RWPE2 (cell line): Measurements from ENCODE around the gene GLS2.

Experiments
- ATAC-seq: fragments of 200-7000 bp; cut with Tn5 transposase; 3 replicates; pipeline ENCODE4 v1.9.1; 2021; ENCODE audit warnings: low read depth
- DNase-seq: peaks from one replicate; pipeline ENCODE4 v3.0.0-alpha.2; 2020; ENCODE audit warnings: low spot score
- H3K27ac ChIP-seq: fragments of 450-650 bp; 2 replicates; pipeline ENCODE4 v1.5.1; 2017; ENCODE audit warnings: mild to moderate bottlenecking; ENCODE audit not compliant: poor library complexity, severe bottlenecking
- H3K27me3 ChIP-seq: fragments of 250-450 bp; sonication (Bioruptor Pico); 2 replicates; pipeline ENCODE4 v1.5.1; 2021; ENCODE audit warnings: mild to moderate bottlenecking, moderate library complexity; ENCODE audit not compliant: insufficient read depth, poor library complexity, severe bottlenecking
- H3K36me3 ChIP-seq: fragments of 250-450 bp; sonication (Bioruptor Pico); 2 replicates; pipeline ENCODE4 v1.5.1; 2020; ENCODE audit warnings: low read depth, mild to moderate bottlenecking, moderate library complexity
- H3K4me1 ChIP-seq: fragments of 250-450 bp; sonication (Bioruptor Pico); 2 replicates; pipeline ENCODE4 v1.5.1; 2021; ENCODE audit warnings: mild to moderate bottlenecking, moderate library complexity; ENCODE audit not compliant: insufficient read depth, poor library complexity, severe bottlenecking
- H3K4me3 ChIP-seq: fragments of 250-450 bp; sonication (Bioruptor Pico); 2 replicates; pipeline ENCODE4 v1.5.1; 2021; ENCODE audit warnings: mild to moderate bottlenecking, moderate library complexity; ENCODE audit not compliant: severe bottlenecking
- H3K9me3 ChIP-seq: fragments of 250-450 bp; sonication (Bioruptor Pico); 2 replicates; pipeline ENCODE4 v1.5.1; 2021; ENCODE audit warnings: mild to moderate bottlenecking, moderate library complexity; ENCODE audit not compliant: severe bottlenecking
- TF ChIP-seq, protein P1 (sequence below): fragments of 450-650 bp; IDR thresholded peaks from one replicate; pipeline ENCODE4 v1.5.1; 2017; ENCODE audit warnings: mild to moderate bottlenecking, moderate library complexity; ENCODE audit not compliant: poor library complexity, severe bottlenecking

GLS2 gene

GRCh38 chr12:56457817-56458216, 30.1 kb downstream of the GLS2 start:
- ATAC-seq (no peak), DNase-seq (no peak)
- H3K9me3 ChIP-seq, result no peaks in the 10 kb centered on the region
- H3K27me3 ChIP-seq, result no peaks in the 10 kb centered on the region
- H3K36me3 ChIP-seq, result no peaks in the 10 kb centered on the region
- H3K4me3 ChIP-seq, result no peak overlapping the region
- H3K4me1 ChIP-seq, result no peaks in the 10 kb centered on the region
- TF ChIP-seq, protein P1, sequence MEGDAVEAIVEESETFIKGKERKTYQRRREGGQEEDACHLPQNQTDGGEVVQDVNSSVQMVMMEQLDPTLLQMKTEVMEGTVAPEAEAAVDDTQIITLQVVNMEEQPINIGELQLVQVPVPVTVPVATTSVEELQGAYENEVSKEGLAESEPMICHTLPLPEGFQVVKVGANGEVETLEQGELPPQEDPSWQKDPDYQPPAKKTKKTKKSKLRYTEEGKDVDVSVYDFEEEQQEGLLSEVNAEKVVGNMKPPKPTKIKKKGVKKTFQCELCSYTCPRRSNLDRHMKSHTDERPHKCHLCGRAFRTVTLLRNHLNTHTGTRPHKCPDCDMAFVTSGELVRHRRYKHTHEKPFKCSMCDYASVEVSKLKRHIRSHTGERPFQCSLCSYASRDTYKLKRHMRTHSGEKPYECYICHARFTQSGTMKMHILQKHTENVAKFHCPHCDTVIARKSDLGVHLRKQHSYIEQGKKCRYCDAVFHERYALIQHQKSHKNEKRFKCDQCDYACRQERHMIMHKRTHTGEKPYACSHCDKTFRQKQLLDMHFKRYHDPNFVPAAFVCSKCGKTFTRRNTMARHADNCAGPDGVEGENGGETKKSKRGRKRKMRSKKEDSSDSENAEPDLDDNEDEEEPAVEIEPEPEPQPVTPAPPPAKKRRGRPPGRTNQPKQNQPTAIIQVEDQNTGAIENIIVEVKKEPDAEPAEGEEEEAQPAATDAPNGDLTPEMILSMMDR, result no peak
- H3K27ac ChIP-seq, result no peak overlapping the region

DNA sequence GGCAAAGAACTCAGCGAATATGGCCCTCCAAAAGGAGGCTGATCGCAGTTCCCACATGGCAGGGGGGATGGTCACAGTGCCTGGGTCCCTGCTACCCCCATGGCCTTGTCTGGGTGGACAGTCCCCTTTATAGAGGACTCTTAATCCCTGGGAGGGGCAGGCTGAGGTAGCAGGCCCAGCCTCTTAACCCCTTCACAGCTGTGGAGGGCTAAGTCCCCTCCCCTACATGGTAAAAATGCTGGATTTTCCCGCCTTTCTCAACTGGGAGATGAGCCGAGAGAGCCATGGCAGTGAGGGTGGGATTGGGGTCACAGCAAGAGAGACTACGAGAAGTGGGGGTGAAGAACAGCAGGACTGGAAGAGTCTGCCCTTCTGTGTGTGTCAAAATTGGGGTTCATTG, 33.4 kb downstream of the GLS2 start, which contains the start of gene MIP:
TSS of gene MIP (minus strand) at position 101 of the 400 bp plus-strand sequence. CDS start at position 57, 44 bp downstream.
- H3K4me3 ChIP-seq, result no peak within 1 kb of the TSS
- no peak within 1 kb of the TSS for H3K27ac ChIP-seq
- ATAC-seq (no peak), DNase-seq (no peak)
- no peaks in the 10 kb centered on the region for H3K27me3 ChIP-seq
- H3K9me3 ChIP-seq, result no peaks in the 10 kb centered on the region
- H3K36me3 ChIP-seq, result no peaks in the 10 kb centered on the region
- TF ChIP-seq, protein P1, result no peak
- H3K4me1 ChIP-seq, result no peaks in the 10 kb centered on the region

- no peaks in the 10 kb centered on the region for H3K27me3 ChIP-seq
- ATAC-seq, result no peak
- no peaks in the 10 kb centered on the region for H3K36me3 ChIP-seq
- peaks cover 5% of the 10 kb centered on the region for H3K4me1 ChIP-seq
- H3K9me3 ChIP-seq, result no peaks in the 10 kb centered on the region
- DNase-seq, result no peak
- H3K4me3 ChIP-seq, result no peak overlapping the region
- no peak overlapping the region for H3K27ac ChIP-seq
- TF ChIP-seq, protein P1, result no peak
Observed at GRCh38 chr12:56451147-56451546, 36.8 kb downstream of the GLS2 start.

GRCh38 chr12:56450241-56450640, 37.7 kb downstream of the GLS2 start:
- Histone ChIP-seq H3K4me1 (peaks cover 5% of the 10 kb centered on the region), H3K27ac (no peak overlapping the region), H3K4me3 (no peak overlapping the region), H3K36me3 (no peaks in the 10 kb centered on the region), H3K27me3 (no peaks in the 10 kb centered on the region), H3K9me3 (no peaks in the 10 kb centered on the region)
- ATAC-seq (no peak), DNase-seq (no peak)
- TF ChIP-seq, protein P1, result no peak

DNA sequence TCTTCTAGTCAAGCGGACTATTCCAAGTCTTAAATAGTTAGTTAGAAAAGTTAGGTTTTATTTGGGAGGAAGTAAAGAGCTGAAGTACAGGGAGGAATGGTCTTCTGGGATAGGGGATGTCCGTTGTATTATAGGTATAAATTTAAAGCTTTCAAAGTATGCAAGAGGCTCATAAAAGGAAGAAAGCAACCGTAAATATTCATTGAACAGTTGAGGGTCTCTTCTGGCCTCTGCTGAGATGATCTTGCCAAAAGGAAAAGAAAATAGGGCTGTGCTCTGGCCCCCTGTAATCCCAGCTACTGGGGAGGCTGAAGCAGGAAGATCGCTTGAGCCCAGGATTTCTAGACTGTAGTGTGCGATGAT, 38.4 kb downstream of the GLS2 start:
- Histone ChIP-seq H3K4me1 (peaks cover 5% of the 10 kb centered on the region), H3K27ac (peak overlapping the region; percentile 72), H3K4me3 (peak overlapping the region; percentile 75), H3K9me3 (no peaks in the 10 kb centered on the region), H3K36me3 (no peaks in the 10 kb centered on the region), H3K27me3 (no peaks in the 10 kb centered on the region)
- TF ChIP-seq, protein P1, result no peak
- DNase-seq (no peak), ATAC-seq (no peak)
